ENCODE data around the gene LRRC75B. TPM values are rescaled to one million over a fixed set of nuclear protein-coding genes. Genes with fewer than 3 reads are reported as not detected.

LRRC75B gene
- total and polyA plus RNA-seq, 2 of the 8 experiments (the other 6 are each of a cell fraction or from before 2014, with no cell fraction given): 12.2 to 26.6 TPM

- no peaks in the 10 kb centered on the region for H3K27me3 ChIP-seq (replicated peaks in 1 of 4; ENCODE audit: control insufficient read depth in 3 of 4, extremely low read depth in 1 of 4, insufficient read depth in 3 of 4, low read length in 3 of 4)
- no peak overlapping the region for H3K9ac ChIP-seq (replicated peaks in 1 of 4; ENCODE audit: extremely low read depth in 1 of 4, low read depth in 3 of 4, low read length in 3 of 4)
- H2AK5ac ChIP-seq (ENCODE audit: low read depth, low read length): no peak overlapping the region
- FAIRE-seq (no peak), DNase-seq (ENCODE audit: low read depth in 1 of 2, low spot score in 2 of 2) (no peak)
- H2BK15ac ChIP-seq (ENCODE audit: low read length): no peak overlapping the region
- TF ChIP-seq KDM1A (IDR thresholded peaks at IDR 0.05; ENCODE audit: borderline replicate concordance, low read length) (no peak), MAFK (IDR thresholded peaks at IDR 0.05; ENCODE audit: low read depth, low read length) (no peak), RNF2 (IDR thresholded peaks at IDR 0.05; ENCODE audit: borderline replicate concordance, low read depth, low read length, missing control alignments, poor library complexity, severe bottlenecking) (no peak), RXRA (IDR thresholded peaks at IDR 0.05; ENCODE audit: insufficient read depth, low read depth, low read length) (no peak)
- H3K4ac ChIP-seq (replicated peaks; ENCODE audit: insufficient read length, low read depth, low read length): no peak overlapping the region
- no peak overlapping the region for H3K23ac ChIP-seq (ENCODE audit: insufficient read length)
- H3K79me2 ChIP-seq (ENCODE audit: control insufficient read depth in 1 of 2, insufficient read depth in 2 of 2, low read length in 2 of 2): no peaks in the 10 kb centered on the region
- no peak overlapping the region for H2BK120ac ChIP-seq (replicated peaks; ENCODE audit: low read depth, low read length)
- H4K8ac ChIP-seq (ENCODE audit: extremely low read depth, insufficient read depth, low read length): peak overlapping the region; percentile 40; the same call in 1 of the 2 replicates
- peaks cover 0 to 4% (median under 1%) of the 10 kb centered on the region in 4 experiments; a peak in 3 of 8 replicates for H3K36me3 ChIP-seq (ENCODE audit: control insufficient read depth in 2 of 4, insufficient read depth in 4 of 4, low read length in 3 of 4)
- H4K91ac ChIP-seq (replicated peaks; ENCODE audit: insufficient read length, low read length): no peak overlapping the region
- H4K5ac ChIP-seq (ENCODE audit: insufficient read length, low read depth, low read length): peak overlapping the region; percentile 7
- H3K79me1 ChIP-seq (ENCODE audit: low read depth, low read length): no peaks in the 10 kb centered on the region; the same call in 1 of the 2 replicates
- H3K4me1 ChIP-seq (replicated peaks in 1 of 4; ENCODE audit: control insufficient read depth in 3 of 4, insufficient read depth in 4 of 4, low read length in 3 of 4): peaks cover 0 to 25% (median 10%) of the 10 kb centered on the region in 4 experiments; a peak in 6 of 7 replicates
- H3K4me2 ChIP-seq (ENCODE audit: insufficient read depth in 1 of 2, low read depth in 2 of 2, low read length in 2 of 2): no peak overlapping the region
- H3K23me2 ChIP-seq (ENCODE audit: low read depth, low read length): peaks cover 2% of the 10 kb centered on the region; the same call in 1 of the 2 replicates
- no peaks in the 10 kb centered on the region for H4K20me1 ChIP-seq (replicated peaks in 1 of 2; ENCODE audit: control insufficient read depth in 1 of 2, insufficient read depth in 2 of 2, low read length in 2 of 2)
- H2BK12ac ChIP-seq (ENCODE audit: low read depth, low read length): no peak overlapping the region
- H2BK5ac ChIP-seq (ENCODE audit: low read depth, low read length): no peak overlapping the region
- no peak overlapping the region for H3K14ac ChIP-seq (ENCODE audit: insufficient read length)
- H2BK20ac ChIP-seq (ENCODE audit: low read length): no peak overlapping the region
- no peak overlapping the region for H3K4me3 ChIP-seq (ENCODE audit: extremely low read depth in 1 of 4, insufficient read depth in 2 of 4, low read depth in 3 of 4, low read length in 4 of 4)
- WGBS, 2 experiments (ENCODE audit: extremely low coverage in 1 of 2, insufficient coverage in 1 of 2, insufficient read length in 1 of 2, insufficient replicate concordance in 2 of 2, low coverage in 1 of 2, low lambda C conversion rate in 2 of 2, missing lambda C conversion rate in 1 of 2): 98% methylated on average over 12 of the region's 12 CpGs; no CpG with 5 or more reads in 1 of the 2 experiments
- ChIA-PET CTCF (ENCODE audit: partially characterized antibody) (interaction anchor here (1.1 to 1.4 kb wide), 2 partner anchors 13 to 169 kb away, joined by 3 to 5 read pairs; no protein-coding TSS in a partner anchor), POLR2A (ENCODE audit: partially characterized antibody) (interaction anchor here (0.7 to 4.4 kb wide), 7 partner anchors 8 to 31 kb away, joined by 4 to 38 read pairs (median 6); no protein-coding TSS in a partner anchor)
- H3K27ac ChIP-seq (ENCODE audit: low read depth, low read length): no peak overlapping the region
- H2AFZ ChIP-seq (ENCODE audit: low read length): no peak overlapping the region
- H3K56ac ChIP-seq (replicated peaks; ENCODE audit: insufficient read length, low read depth, low read length): no peak overlapping the region
- no peaks in the 10 kb centered on the region for H3K9me3 ChIP-seq (ENCODE audit: insufficient read depth in 2 of 2, low read depth in 1 of 2, low read length in 1 of 2)
- no peak overlapping the region for H3K18ac ChIP-seq (ENCODE audit: extremely low read depth, low read length)
These were observed 2.2 kb downstream of the LRRC75B start for GRCh38 chr22:24590596-24591173.
